OCI-LY1 (cell line): ENCODE measurements around the gene DFFB.
A peak's percentile ranks its signal among the peaks of the same experiment; 100 is the strongest.

Source experiments
- H2AFZ ChIP-seq: fragments of 200-600 bp; sonication (generic), shearing (Covaris generic); 2 replicates; pipeline ENCODE4 v1.6.0; 2014; ENCODE audit warnings: antibody characterized with exemption, mild to moderate bottlenecking, low read length
- H3F3A ChIP-seq: fragments of 200-600 bp; sonication (generic), shearing (Covaris generic); 2 replicates; pipeline ENCODE4 v1.6.0; 2014; ENCODE audit warnings: mild to moderate bottlenecking, antibody characterized with exemption, low read length, moderate library complexity; ENCODE audit not compliant: insufficient read depth
- H3K27ac ChIP-seq: fragments of 200-600 bp; sonication (generic); 2 replicates; pipeline ENCODE4 v1.5.1; 2014; ENCODE audit warnings: low read length, mixed run types, mild to moderate bottlenecking, low read depth; ENCODE audit not compliant: poor library complexity, severe bottlenecking
- H3K27me3 ChIP-seq: fragments of 200-600 bp; sonication (generic); 2 replicates; pipeline ENCODE4 v1.6.0; 2014; ENCODE audit warnings: antibody characterized with exemption, mild to moderate bottlenecking, low read length, moderate library complexity; ENCODE audit not compliant: insufficient read depth
- H3K36me3 ChIP-seq: fragments of 200-600 bp; sonication (generic); 2 replicates; pipeline ENCODE4 v1.6.1; 2014; ENCODE audit warnings: mild to moderate bottlenecking, antibody characterized with exemption, low read length, moderate library complexity, mixed read lengths; ENCODE audit not compliant: insufficient read depth
- H3K4me1 ChIP-seq: fragments of 200-600 bp; sonication (generic); 2 replicates; pipeline ENCODE4 v1.5.1; 2014; ENCODE audit warnings: mild to moderate bottlenecking, low read length, moderate library complexity; ENCODE audit not compliant: insufficient read depth, severe bottlenecking
- H3K4me2 ChIP-seq: fragments of 200-600 bp; sonication (generic), shearing (Covaris generic); 2 replicates; pipeline ENCODE4 v1.6.1; 2014; ENCODE audit warnings: low read length
- H3K4me3 ChIP-seq: fragments of 200-600 bp; sonication (generic); 2 replicates; pipeline ENCODE4 v1.5.1; 2014; ENCODE audit warnings: low read length, low read depth, mild to moderate bottlenecking, mixed read lengths; ENCODE audit not compliant: poor library complexity, severe bottlenecking
- H3K79me2 ChIP-seq: fragments of 200-600 bp; shearing (Covaris generic); 2 replicates; pipeline ENCODE4 v1.6.1; 2016; ENCODE audit warnings: mixed run types, low read length, mixed read lengths; ENCODE audit not compliant: insufficient read depth
- H3K9ac ChIP-seq: fragments of 200-600 bp; sonication (generic), shearing (Covaris generic); 2 replicates; pipeline ENCODE4 v1.6.1; 2014; ENCODE audit warnings: mild to moderate bottlenecking, low read length, mixed read lengths
- H3K9me2 ChIP-seq: fragments of 200-600 bp; sonication (generic), shearing (Covaris generic); 2 replicates; pipeline ENCODE4 v1.6.1; 2014; ENCODE audit warnings: low read depth, mild to moderate bottlenecking, low read length, mixed read lengths
- H3K9me3 ChIP-seq: fragments of 200-600 bp; shearing (Covaris generic); 2 replicates; pipeline ENCODE4 v1.6.1; 2014; ENCODE audit warnings: low read length, mixed read lengths
- H4K20me1 ChIP-seq: fragments of 200-600 bp; sonication (generic), shearing (Covaris generic); 2 replicates; pipeline ENCODE4 v1.6.0; 2016; ENCODE audit warnings: mild to moderate bottlenecking, low read length; ENCODE audit not compliant: insufficient read depth
- EZH2 ChIP-seq: fragments of 200-600 bp; sonication (generic), shearing (Covaris generic); IDR thresholded peaks from 2 replicates; pipeline ENCODE4 v1.8.0; 2017; ENCODE audit warnings: borderline replicate concordance, mixed run types, mild to moderate bottlenecking, antibody characterized with exemption, low read length, moderate library complexity, mixed read lengths
- TF ChIP-seq, protein P1 (sequence below): fragments of 200-600 bp; sonication (generic), shearing (Covaris generic); IDR thresholded peaks from 2 replicates; pipeline ENCODE4 v1.5.1; 2017; ENCODE audit warnings: mild to moderate bottlenecking, antibody characterized with exemption, low read length, moderate library complexity, mixed read lengths

The DFFB gene

DNA sequence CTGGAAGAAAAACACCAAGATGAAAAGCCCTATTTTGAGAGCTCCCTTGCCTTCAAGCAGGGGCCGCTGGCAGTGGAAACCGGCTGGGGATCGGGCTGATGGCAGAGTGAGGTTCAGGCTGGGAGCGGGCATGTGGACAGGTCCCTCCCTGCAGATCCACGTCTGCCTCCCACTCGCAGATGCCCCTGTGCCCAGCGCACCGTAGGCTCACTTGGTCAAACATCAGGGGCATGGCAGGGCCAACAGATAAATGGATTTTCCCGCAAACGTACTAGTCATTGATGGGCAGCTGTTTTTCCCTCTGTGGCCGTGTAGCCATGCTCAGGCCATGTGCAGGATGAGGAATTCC lies 49.4 kb downstream of the DFFB start:
- Histone ChIP-seq H3K79me2 (no peaks in the 10 kb centered on the region), H3K4me2 (no peak overlapping the region), H3K4me1 (peaks cover 99% of the 10 kb centered on the region)

DNA sequence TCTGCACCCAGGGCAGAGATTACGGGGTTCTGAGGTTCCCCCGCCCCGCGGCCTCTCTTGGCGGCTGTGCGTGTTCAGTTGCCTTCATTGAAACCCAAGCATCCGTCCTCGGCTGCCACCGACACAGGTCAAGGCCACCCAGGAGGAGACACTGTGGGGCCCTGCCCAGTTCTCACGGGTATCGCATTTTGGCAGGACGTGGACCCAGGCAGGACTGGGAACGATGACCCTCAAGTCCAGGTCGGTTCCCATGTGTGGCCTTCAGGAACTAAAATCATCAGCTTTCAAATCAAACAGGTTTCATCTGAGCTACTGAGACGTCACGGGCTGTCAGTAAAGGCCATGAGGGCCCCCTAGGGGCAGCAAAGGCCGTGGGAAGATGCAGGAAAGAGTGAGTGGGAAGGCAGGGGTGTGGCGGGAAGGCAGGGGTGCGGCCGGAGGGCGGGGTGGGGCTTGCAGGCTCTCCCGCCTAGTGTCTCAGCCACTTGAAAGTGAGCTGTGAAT lies 49.8 kb downstream of the DFFB start:
- TF ChIP-seq, protein P1, sequence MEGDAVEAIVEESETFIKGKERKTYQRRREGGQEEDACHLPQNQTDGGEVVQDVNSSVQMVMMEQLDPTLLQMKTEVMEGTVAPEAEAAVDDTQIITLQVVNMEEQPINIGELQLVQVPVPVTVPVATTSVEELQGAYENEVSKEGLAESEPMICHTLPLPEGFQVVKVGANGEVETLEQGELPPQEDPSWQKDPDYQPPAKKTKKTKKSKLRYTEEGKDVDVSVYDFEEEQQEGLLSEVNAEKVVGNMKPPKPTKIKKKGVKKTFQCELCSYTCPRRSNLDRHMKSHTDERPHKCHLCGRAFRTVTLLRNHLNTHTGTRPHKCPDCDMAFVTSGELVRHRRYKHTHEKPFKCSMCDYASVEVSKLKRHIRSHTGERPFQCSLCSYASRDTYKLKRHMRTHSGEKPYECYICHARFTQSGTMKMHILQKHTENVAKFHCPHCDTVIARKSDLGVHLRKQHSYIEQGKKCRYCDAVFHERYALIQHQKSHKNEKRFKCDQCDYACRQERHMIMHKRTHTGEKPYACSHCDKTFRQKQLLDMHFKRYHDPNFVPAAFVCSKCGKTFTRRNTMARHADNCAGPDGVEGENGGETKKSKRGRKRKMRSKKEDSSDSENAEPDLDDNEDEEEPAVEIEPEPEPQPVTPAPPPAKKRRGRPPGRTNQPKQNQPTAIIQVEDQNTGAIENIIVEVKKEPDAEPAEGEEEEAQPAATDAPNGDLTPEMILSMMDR = peak; percentile 58
- TF ChIP-seq EZH2 = no peak
- no peak overlapping the region for H3K4me2 ChIP-seq
- H3K79me2 ChIP-seq = no peaks in the 10 kb centered on the region
- no peaks in the 10 kb centered on the region for H3K27me3 ChIP-seq
- peak overlapping the region; percentile 97 for H3K27ac ChIP-seq
- no peaks in the 10 kb centered on the region for H3K9me2 ChIP-seq
- no peaks in the 10 kb centered on the region for H3K36me3 ChIP-seq
- no peak overlapping the region for H3K9ac ChIP-seq
- H3K4me3 ChIP-seq = no peak overlapping the region
- H3K4me1 ChIP-seq = peaks cover 99% of the 10 kb centered on the region
- no peaks in the 10 kb centered on the region for H3K9me3 ChIP-seq
- no peak overlapping the region for H2AFZ ChIP-seq
- no peaks in the 10 kb centered on the region for H4K20me1 ChIP-seq
- 0 out of 2 replicates have a peak, but pooled peaks cover 6% of the 10 kb centered on the region for H3F3A ChIP-seq

More for the DNA sequence above, 49.4 kb downstream of the DFFB start:
- H4K20me1 ChIP-seq = no peaks in the 10 kb centered on the region
- no peak overlapping the region; the same call in 1 of the 2 replicates for H3K9ac ChIP-seq
- TF ChIP-seq EZH2 = no peak
- TF ChIP-seq, protein P1 = no peak
- no peaks in the 10 kb centered on the region for H3K9me3 ChIP-seq
- H3K36me3 ChIP-seq = no peaks in the 10 kb centered on the region
- no peaks in the 10 kb centered on the region for H3K9me2 ChIP-seq
- H2AFZ ChIP-seq = no peak overlapping the region
- H3K27me3 ChIP-seq = no peaks in the 10 kb centered on the region
- 0 out of 2 replicates have a peak, but pooled peaks cover 6% of the 10 kb centered on the region for H3F3A ChIP-seq
- peak overlapping the region; percentile 97 for H3K27ac ChIP-seq
- H3K4me3 ChIP-seq = no peak overlapping the region

DNA sequence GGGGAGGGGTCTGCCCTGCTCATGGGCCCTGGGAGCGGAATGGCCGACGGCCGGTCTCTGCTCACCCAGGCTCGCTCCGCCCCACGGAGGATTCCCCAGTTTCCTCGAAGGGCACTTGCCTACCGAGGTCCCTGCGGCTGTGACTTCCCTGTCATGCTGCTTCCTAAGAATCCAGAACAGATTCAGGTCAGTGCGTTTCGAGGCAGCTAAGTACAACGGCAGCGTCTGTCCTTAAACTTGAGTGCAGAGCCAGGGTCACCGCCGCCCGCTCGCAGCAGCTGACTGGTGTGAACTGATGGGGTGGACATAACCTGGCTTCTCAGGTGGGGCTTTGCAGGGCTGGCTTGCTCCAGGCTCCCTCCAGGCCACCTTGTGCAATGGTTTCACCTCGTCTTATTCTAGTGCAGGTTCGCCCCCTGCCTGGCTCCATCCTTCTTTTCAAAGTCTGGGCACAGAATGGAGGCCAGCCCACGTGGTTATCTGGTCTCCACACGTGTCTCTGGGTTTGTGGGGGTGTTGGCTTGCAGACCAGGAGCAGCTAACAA lies 50.4 kb downstream of the DFFB start:
- Histone ChIP-seq H3K4me2 (no peak overlapping the region), H3K4me1 (peaks cover 97% of the 10 kb centered on the region), H3K9me3 (no peaks in the 10 kb centered on the region)

More for the DNA sequence above, 50.4 kb downstream of the DFFB start:
- no peaks in the 10 kb centered on the region for H3F3A ChIP-seq
- H3K79me2 ChIP-seq = no peaks in the 10 kb centered on the region
- no peaks in the 10 kb centered on the region for H3K27me3 ChIP-seq
- H3K9me2 ChIP-seq = no peaks in the 10 kb centered on the region
- no peak for TF ChIP-seq EZH2
- TF ChIP-seq, protein P1 = no peak
- H3K4me3 ChIP-seq = no peak overlapping the region
- no peaks in the 10 kb centered on the region for H4K20me1 ChIP-seq
- no peak overlapping the region for H2AFZ ChIP-seq
- no peak overlapping the region; the same call in 1 of the 2 replicates for H3K9ac ChIP-seq
- H3K27ac ChIP-seq = peak overlapping the region; percentile 97
- 0 out of 2 replicates have a peak, but pooled peaks cover 2% of the 10 kb centered on the region for H3K36me3 ChIP-seq
